Measurements from ENCODE around the gene CDH10. TPM values are rescaled to one million over a fixed set of nuclear protein-coding genes. Genes with fewer than 3 reads are reported as not detected.

CDH10 gene
- total and polyA plus RNA-seq, 2 of the 4 experiments (the other 2 are of a cell fraction): 0.18 to 0.21 TPM

GRCh38 chr5:24555229-24555628, 89.5 kb downstream of the CDH10 start:
- Histone ChIP-seq H3K9ac (ENCODE audit: low read depth, low read length) (no peak overlapping the region), H4K5ac (ENCODE audit: low read depth, low read length) (no peak overlapping the region), H2AFZ (replicated peaks; ENCODE audit: low read length, poor library complexity) (no peak overlapping the region), H2AK5ac (ENCODE audit: low read depth, low read length) (no peak overlapping the region), H2BK5ac (ENCODE audit: low read depth, low read length, poor library complexity, severe bottlenecking) (no peak overlapping the region), H4K91ac (ENCODE audit: insufficient read depth, low read depth, low read length) (no peak overlapping the region), H3K27ac (ENCODE audit: insufficient read depth, low read length) (no peak overlapping the region), H3K9me1 (ENCODE audit: insufficient read depth, low read length) (no peaks in the 10 kb centered on the region), H3K79me1 (ENCODE audit: low read depth in 1 of 2, low read length in 2 of 2) (no peaks in the 10 kb centered on the region), H2BK120ac (ENCODE audit: low read depth, low read length) (no peak overlapping the region), H3K56ac (ENCODE audit: extremely low read depth, insufficient read depth, low read length) (no peak overlapping the region), H3K4me3 (ENCODE audit: insufficient read depth, low read depth, low read length) (no peak overlapping the region), H3K18ac (ENCODE audit: low read depth, low read length) (no peak overlapping the region), H3K4me1 (ENCODE audit: control insufficient read depth, insufficient read depth, low read length) (no peaks in the 10 kb centered on the region), H3K4me2 (ENCODE audit: low read depth, low read length) (no peak overlapping the region), H2BK20ac (ENCODE audit: low read depth, low read length) (no peak overlapping the region), H2BK15ac (ENCODE audit: low read depth, low read length) (no peak overlapping the region), H4K20me1 (ENCODE audit: insufficient read depth, low read length) (no peaks in the 10 kb centered on the region), H3K36me3 (ENCODE audit: control insufficient read depth, insufficient read depth, low read length) (no peaks in the 10 kb centered on the region), H3K4ac (ENCODE audit: low read depth, low read length) (no peak overlapping the region), H3K14ac (replicated peaks; ENCODE audit: low read depth, low read length) (no peak overlapping the region), H3K9me3 (ENCODE audit: control insufficient read depth, insufficient read depth, low read length) (0 out of 2 replicates have a peak, but pooled peaks cover 2% of the 10 kb centered on the region), H3K23ac (ENCODE audit: low read depth, low read length) (no peak overlapping the region), H2AK9ac (replicated peaks; ENCODE audit: low read depth, low read length, poor library complexity) (no peak overlapping the region), H3K27me3 (ENCODE audit: control insufficient read depth, insufficient read depth, low read length) (no peaks in the 10 kb centered on the region), H4K8ac (ENCODE audit: low read depth in 2 of 2, low read length in 2 of 2) (no peak overlapping the region)
- DNase-seq: no peak
- ChIA-PET POLR2A (ENCODE audit: unreplicated experiment) (no interaction called here), CTCF (no interaction called here)
- TF ChIP-seq FOS (IDR thresholded peaks at IDR 0.05; ENCODE audit: low read depth, low read length) (no peak), BHLHE40 (IDR thresholded peaks at IDR 0.05; ENCODE audit: low read depth, low read length) (no peak), CHD1 (IDR thresholded peaks at IDR 0.05; ENCODE audit: low read depth, low read length) (no peak), USF2 (IDR thresholded peaks at IDR 0.05; ENCODE audit: low read depth, low read length) (no peak), RAD21 (IDR thresholded peaks at IDR 0.05; ENCODE audit: low read length) (no peak), RCOR1 (IDR thresholded peaks at IDR 0.05; ENCODE audit: insufficient replicate concordance, low read length) (no peak), ELK1 (IDR thresholded peaks at IDR 0.05; ENCODE audit: borderline replicate concordance, low read depth, low read length) (no peak), RFX5 (IDR thresholded peaks at IDR 0.05; ENCODE audit: low read depth, low read length) (no peak), CEBPB (IDR thresholded peaks at IDR 0.05; ENCODE audit: low read depth, low read length) (no peak), MAFK (IDR thresholded peaks at IDR 0.05; ENCODE audit: low read depth, low read length) (no peak), NFE2L2 (IDR thresholded peaks at IDR 0.05; ENCODE audit: low read depth, low read length) (no peak), MAZ (IDR thresholded peaks at IDR 0.05; ENCODE audit: borderline replicate concordance, low read depth, low read length) (no peak), SMC3 (IDR thresholded peaks at IDR 0.05; ENCODE audit: low read depth, low read length) (no peak), MXI1 (IDR thresholded peaks at IDR 0.05; ENCODE audit: borderline replicate concordance, low read depth, low read length) (no peak), CTCF (conservative IDR thresholded peaks at IDR 0.05; ENCODE audit: low read depth, low read length) (no peak), POLR2A (IDR thresholded peaks at IDR 0.05; ENCODE audit: low read depth, low read length) (no peak)
- no TSS peak for BruUV-seq (replicated peaks)
- WGBS, 2 experiments (ENCODE audit: extremely low coverage in 2 of 2, insufficient read length in 1 of 2): no CpG with 5 or more reads among the region's 4 CpGs
- no peak for ATAC-seq (ENCODE audit: low read depth)
- in situ Hi-C loops (cut with MboI; ENCODE audit: low sequenced_read_pairs): no loop called here
- intact Hi-C loops (cut with micrococcal nuclease): no loop called here
- dilution Hi-C loops (cut with HindIII; ENCODE audit: low sequenced_read_pairs, unreplicated experiment): no loop called here

Measured in IMR-90 (cell line).